Measurements from ENCODE around the gene PXK.
"Not testable (repeated sequence)": the region's sequence is repeated elsewhere in the genome, so short reads cannot be mapped to it uniquely, and the experiment has no call there.

- not testable (repeated sequence) for TF ChIP-seq CTCF (IDR thresholded peaks at IDR 0.05; ENCODE audit: poor library complexity); EZH2 (IDR thresholded peaks at IDR 0.05; ENCODE audit: borderline replicate concordance)
Measured at GRCh38 chr3:58288964-58289613, 43.6 kb upstream of the PXK start.

Measured in hepatocyte (in vitro differentiated cells).